AG09309 (cell line): Measurements from ENCODE around the gene FAM168A.

Experiments
- DNase-seq: peaks from one replicate; pipeline ENCODE4 v3.0.0-alpha.2; 2010; ENCODE audit warnings: low read depth
- H3K4me3 ChIP-seq: 2 replicates; pipeline ENCODE4 v1.5.1; 2011; ENCODE audit warnings: mild to moderate bottlenecking, low read depth, low read length, moderate library complexity; ENCODE audit not compliant: control insufficient read depth
- CTCF ChIP-seq: IDR thresholded peaks from 2 replicates; pipeline ENCODE4 v1.5.1; 2011; ENCODE audit warnings: mild to moderate bottlenecking, low read depth, low read length, inconsistent platforms; ENCODE audit not compliant: insufficient read depth, control insufficient read depth; ENCODE audit errors: missing control alignments

Gene FAM168A

GRCh38 chr11:73360743-73361369 is 237.1 kb downstream of the FAM168A start:
- no peak overlapping the region for H3K4me3 ChIP-seq
- no peak for TF ChIP-seq CTCF
- no peak for DNase-seq

- H3K4me3 ChIP-seq: no peak overlapping the region
- DNase-seq: no peak
- peak; percentile 42 for TF ChIP-seq CTCF
Observed at GRCh38 chr11:73359930-73360742, 237.8 kb downstream of the FAM168A start.

DNA sequence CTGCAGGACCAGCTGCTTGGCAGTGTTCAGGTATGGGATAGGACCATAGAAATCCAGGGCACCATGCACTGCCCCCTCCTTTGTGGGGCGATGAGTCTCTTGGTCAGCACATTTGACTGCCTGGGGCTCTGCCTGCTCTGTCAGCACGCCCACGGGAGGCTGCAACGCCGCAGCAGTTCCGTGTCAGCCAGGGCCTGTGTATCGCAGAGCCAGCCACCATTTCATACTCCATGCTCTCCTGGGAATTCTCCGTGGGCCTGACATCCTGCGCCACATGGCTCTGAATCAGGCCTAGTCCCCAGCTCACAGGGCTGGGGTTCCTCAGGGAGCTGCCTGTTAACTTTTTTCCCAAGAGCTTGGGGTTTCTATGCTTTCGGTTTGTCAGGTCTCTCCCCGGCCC is 238.6 kb downstream of the FAM168A start:
- no peak overlapping the region for H3K4me3 ChIP-seq
- peak; percentile 38 for DNase-seq
- no peak for TF ChIP-seq CTCF

DNA sequence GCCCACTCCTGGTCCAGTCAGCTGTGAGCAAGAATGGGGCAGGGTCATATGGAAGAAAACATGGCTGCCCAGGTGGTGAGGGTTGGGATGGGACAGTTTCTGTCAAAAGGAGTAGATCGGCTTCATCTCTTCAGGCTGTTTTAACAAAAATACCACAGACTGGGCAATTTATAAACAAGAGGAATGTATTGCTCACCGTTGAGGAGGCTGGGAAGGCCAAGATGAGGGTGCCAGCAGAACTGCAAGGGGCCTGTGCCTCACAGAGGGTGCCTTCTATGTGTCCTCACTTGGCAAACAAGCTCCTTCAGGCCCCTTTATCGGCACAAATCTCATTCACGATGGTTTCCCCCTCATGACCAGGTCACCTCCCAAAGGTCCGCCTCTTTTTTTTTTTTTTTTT is 239.8 kb downstream of the FAM168A start:
- no peak overlapping the region for H3K4me3 ChIP-seq
- DNase-seq: no peak
- TF ChIP-seq CTCF: no peak

DNA sequence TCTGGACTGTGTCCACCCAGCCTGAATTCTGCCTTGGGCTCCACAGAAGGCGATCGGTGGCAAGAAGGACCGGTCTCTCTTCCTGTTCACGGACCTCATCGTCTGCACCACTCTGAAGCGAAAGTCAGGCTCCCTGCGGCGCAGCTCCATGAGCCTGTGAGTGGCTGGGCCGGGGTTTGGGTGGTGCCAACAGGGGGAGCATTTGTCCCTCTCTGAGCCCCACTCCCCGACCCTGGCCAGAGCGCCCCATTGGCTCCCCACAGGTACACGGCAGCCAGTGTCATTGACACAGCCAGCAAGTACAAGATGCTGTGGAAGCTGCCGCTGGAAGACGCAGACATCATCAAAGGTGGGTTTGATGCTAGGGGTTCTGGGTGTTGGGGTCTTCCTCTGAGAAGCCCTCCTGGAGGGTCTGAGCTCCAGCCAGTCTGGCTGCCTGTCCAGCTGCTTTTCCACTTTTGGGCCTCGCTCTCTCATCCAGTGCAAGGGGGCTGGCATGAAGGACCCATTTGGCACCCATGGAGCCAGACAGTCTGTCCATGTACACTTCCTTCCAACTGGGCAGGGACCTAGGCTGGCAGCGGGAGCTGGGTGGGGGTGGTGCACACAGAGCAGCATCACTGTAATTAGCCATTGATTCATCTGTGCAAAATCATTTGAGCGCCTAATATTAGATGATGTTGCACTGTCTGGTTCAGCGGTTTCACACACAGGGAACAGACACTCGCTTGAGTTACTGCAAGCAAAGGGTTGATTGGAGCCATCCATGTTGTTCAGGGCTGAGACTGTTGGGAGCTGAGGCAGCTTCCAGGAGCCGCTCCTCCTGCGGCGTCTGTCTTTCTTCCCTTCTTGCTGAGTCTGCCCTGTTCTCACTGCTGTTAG is 240.7 kb downstream of the FAM168A start:
- no peak for TF ChIP-seq CTCF
- no peak for DNase-seq
- no peak overlapping the region for H3K4me3 ChIP-seq

GRCh38 chr11:73355109-73355508 is 242.8 kb downstream of the FAM168A start:
- TF ChIP-seq CTCF: no peak
- DNase-seq: no peak
- H3K4me3 ChIP-seq: no peak overlapping the region
